Psoas muscle (tissue), 8 donors: Measurements from ENCODE around the gene PHACTR2. TPM values are rescaled to one million over a fixed set of nuclear protein-coding genes. Genes with fewer than 3 reads are reported as not detected.

Source experiments
- ATAC-seq, 4 donors: fragments of 200-7000 bp; cut with Tn5 transposase; one replicate each; pipeline ENCODE4 v1.9.1; 2020; ENCODE audit warnings: moderate library complexity in 3 of 4, mild to moderate bottlenecking in 2 of 4
- DNase-seq, 2 donors: peaks; one replicate each; pipeline ENCODE4 v3.0.0-alpha.2; 2020
- H3K27ac ChIP-seq: fragments of 200-600 bp; one replicate; pipeline ENCODE4 v1.8.0; 2022
- H3K27me3 ChIP-seq, 3 donors: fragments of 200-600 bp in 1 of 3; one replicate each; pipeline versions ENCODE4 v1.6.1 to v1.8.0; 2013 to 2022; ENCODE audit warnings: low read length in 2 of 3, mild to moderate bottlenecking in 2 of 3, moderate library complexity in 1 of 3; ENCODE audit not compliant: insufficient read depth in 3 of 3
- H3K36me3 ChIP-seq, 2 donors: fragments of 200-600 bp in 1 of 2; one replicate each; pipeline versions ENCODE4 v1.6.1 to v1.8.0; 2013 to 2022; ENCODE audit warnings: low read depth in 1 of 2, mild to moderate bottlenecking in 1 of 2, moderate library complexity in 1 of 2; ENCODE audit not compliant: insufficient read depth in 1 of 2
- H3K4me1 ChIP-seq: fragments of 200-600 bp; one replicate; pipeline ENCODE4 v1.8.0; 2022
- H3K4me3 ChIP-seq: fragments of 200-600 bp; one replicate; pipeline ENCODE4 v1.8.0; 2022; ENCODE audit warnings: mild to moderate bottlenecking
- H3K9me3 ChIP-seq: fragments of 200-600 bp; one replicate; pipeline ENCODE4 v1.8.0; 2022
- WGBS, 3 donors: extraction: QIAGEN DNeasy Blood & Tissue Kit; methylation state at CpG; one replicate each; pipeline versions ENCODE4 v1.1.6 to v1.1.7; 2013; 5-methylcytosine and 5-hydroxymethylcytosine counted together
- intact Hi-C, 2 donors: fragments of 100-400 bp; cut with DNase I; formaldehyde crosslinking; loops; one replicate each; pipeline versions ENCODE4 v1.11.0 to v1.14.2; 2022
- polyA plus RNA-seq, 3 donors: library from polyadenylated mRNA; stranded (reverse); fragments of 200-250 nt; gene quantifications; one replicate each; pipeline ENCODE4 v1.2.3, GENCODE V29; 2013
- total RNA-seq, 4 donors: library from RNA; stranded (reverse); fragmentation: NEBNext Ultra II Directional in 2 of 4; extraction: Animal tissue kit (Norgen Biotek cat#: 25700) in 2 of 4; gene quantifications; one replicate each; pipeline versions ENCODE4 v1.2.1 to v1.2.4, GENCODE V29; 2021 to 2023
- TF ChIP-seq, protein P1 (sequence below): fragments of 200-600 bp; IDR thresholded peaks from one replicate; pipeline ENCODE4 v1.8.0; 2022; ENCODE audit warnings: antibody characterized with exemption
- donor health status: healthy with polysubstance abuse.
- donor health status: DM: no; HTN: no; CAD: no; lungs with moderate emphysema.
- donor health status: Bipolar disorder and iron deficiency.
- donor health status: healthy.
- donor health status: DM: yes; HTN: yes; CAD: no.
- donor health status: DM: no; HTN: no; CAD: no.
- donor health status: DM: no; HTN: no; CAD: no.
- donor health status: DM: yes; HTN: yes; CAD: no.

Gene PHACTR2
- total and polyA plus RNA-seq, 7 donors, result 3.4 to 48.8 (median 30.0) TPM

DNA sequence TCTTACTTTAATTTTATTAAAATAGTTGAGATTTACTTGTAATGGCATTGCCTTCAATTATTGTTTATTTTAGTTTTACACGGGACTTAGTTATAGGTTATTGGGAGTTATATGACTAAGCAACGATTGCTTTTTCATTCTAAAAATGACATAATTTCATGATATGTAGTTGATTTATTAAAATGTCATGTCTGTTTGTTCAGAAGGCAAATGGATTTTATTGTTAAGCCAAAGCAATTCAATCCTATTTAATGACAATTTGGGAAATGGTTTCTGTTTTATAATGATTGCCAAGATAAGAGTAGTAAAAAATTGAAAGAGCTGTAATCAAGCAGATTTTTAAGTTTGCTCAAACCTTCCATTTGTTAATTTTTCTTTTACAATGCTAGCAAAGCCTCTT lies 74.7 kb downstream of the PHACTR2 start:
- 87 to 93% (median 89%) methylated on average over 2 of the region's 2 CpGs for WGBS, 3 donors
- Histone ChIP-seq H3K9me3 (no peaks in the 10 kb centered on the region), H3K27me3 (no peaks in the 10 kb centered on the region), H3K36me3 (peaks cover 0 to 4% of the 10 kb centered on the region in 2 donors), H3K27ac (no peak overlapping the region), H3K4me1 (no peaks in the 10 kb centered on the region), H3K4me3 (no peak overlapping the region)
- ATAC-seq, result no peak
- intact Hi-C loops, result no loop called here
- no peak for DNase-seq
- TF ChIP-seq, protein P1, sequence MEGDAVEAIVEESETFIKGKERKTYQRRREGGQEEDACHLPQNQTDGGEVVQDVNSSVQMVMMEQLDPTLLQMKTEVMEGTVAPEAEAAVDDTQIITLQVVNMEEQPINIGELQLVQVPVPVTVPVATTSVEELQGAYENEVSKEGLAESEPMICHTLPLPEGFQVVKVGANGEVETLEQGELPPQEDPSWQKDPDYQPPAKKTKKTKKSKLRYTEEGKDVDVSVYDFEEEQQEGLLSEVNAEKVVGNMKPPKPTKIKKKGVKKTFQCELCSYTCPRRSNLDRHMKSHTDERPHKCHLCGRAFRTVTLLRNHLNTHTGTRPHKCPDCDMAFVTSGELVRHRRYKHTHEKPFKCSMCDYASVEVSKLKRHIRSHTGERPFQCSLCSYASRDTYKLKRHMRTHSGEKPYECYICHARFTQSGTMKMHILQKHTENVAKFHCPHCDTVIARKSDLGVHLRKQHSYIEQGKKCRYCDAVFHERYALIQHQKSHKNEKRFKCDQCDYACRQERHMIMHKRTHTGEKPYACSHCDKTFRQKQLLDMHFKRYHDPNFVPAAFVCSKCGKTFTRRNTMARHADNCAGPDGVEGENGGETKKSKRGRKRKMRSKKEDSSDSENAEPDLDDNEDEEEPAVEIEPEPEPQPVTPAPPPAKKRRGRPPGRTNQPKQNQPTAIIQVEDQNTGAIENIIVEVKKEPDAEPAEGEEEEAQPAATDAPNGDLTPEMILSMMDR, result no peak

DNA sequence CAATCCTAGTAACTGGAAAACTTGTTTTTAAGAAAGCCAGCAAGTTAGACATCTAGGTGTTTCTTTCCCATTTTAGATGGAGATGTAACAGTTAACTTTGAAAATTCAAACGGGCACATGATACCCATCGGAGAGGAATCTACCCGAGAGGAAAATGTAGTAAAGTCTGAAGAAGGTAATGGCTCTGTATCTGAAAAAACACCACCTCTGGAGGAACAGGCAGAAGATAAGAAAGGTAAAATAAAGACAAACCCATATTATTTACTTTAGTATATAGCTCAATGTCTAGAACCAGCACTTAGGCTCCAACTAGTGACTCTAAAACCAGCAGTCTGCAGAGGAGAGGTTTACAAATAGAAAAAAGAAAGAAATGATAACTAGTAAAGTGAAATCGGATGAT lies 75.9 kb downstream of the PHACTR2 start:
- no peak for ATAC-seq
- H3K27ac ChIP-seq, result no peak overlapping the region
- intact Hi-C loops, result no loop called here
- TF ChIP-seq, protein P1, result no peak
- no peak for DNase-seq
- WGBS, 3 donors, result 58 to 70% (median 58%) methylated on average over 4 of the region's 4 CpGs
- no peaks in the 10 kb centered on the region for H3K4me1 ChIP-seq
- peaks cover 0 to 11% of the 10 kb centered on the region in 2 donors for H3K36me3 ChIP-seq
- no peaks in the 10 kb centered on the region for H3K9me3 ChIP-seq
- H3K27me3 ChIP-seq, result no peaks in the 10 kb centered on the region
- H3K4me3 ChIP-seq, result no peak overlapping the region

DNA sequence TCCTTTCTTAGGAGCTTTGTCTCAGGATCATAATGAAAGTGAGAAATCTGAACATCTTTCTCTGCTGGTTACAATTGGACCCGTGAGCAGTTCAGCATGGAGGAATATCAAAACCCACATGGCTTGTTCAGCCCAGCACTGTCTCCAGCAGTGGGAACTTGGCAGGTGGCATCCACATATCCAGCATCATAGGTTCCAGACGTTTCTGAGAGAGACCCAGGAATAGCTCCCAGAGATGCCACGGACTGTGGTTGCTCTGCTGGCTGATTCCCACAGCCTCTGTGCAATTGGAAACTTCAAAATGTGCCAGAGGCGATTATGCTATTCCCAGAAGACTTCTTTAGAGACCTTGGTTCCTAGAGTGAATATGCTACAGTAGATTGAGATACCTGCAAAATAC lies 76.4 kb downstream of the PHACTR2 start:
- no peaks in the 10 kb centered on the region for H3K27me3 ChIP-seq
- WGBS, 3 donors, result 10 to 22% (median 18%) methylated on average over 4 of the region's 4 CpGs
- H3K36me3 ChIP-seq, result peaks cover 0 to 11% of the 10 kb centered on the region in 2 donors
- no peak overlapping the region for H3K4me3 ChIP-seq
- no peak overlapping the region for H3K27ac ChIP-seq
- H3K4me1 ChIP-seq, result no peaks in the 10 kb centered on the region
- TF ChIP-seq, protein P1, result no peak
- peak in 3 of 4 donors; percentile 49 to 80 (median 75) for ATAC-seq
- intact Hi-C loops, result no loop called here
- no peak for DNase-seq
- no peaks in the 10 kb centered on the region for H3K9me3 ChIP-seq

DNA sequence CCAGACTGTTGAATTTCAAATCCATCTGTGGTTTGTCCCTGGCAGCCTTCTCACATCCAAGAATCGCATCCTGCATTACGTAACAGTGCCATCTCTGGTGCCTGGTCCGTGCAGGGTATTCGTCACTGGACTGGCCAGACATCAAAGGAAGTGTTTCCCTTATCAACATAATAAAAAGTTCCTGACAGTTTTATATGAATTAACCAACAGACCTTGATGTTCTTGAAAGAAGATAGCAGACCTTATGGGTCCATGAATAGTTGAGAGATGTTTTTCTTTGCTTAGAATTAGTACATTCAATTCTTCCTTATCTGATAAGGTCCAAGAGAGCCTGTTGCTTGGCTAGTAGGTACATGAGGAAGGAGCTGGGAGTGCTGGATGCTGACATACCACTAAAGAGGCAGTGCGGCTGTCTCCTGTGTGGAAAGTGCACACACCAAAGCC lies 77.6 kb downstream of the PHACTR2 start:
- 56 to 72% (median 60%) methylated on average over 5 of the region's 5 CpGs for WGBS, 3 donors
- no peak for DNase-seq
- peaks cover 0 to 18% of the 10 kb centered on the region in 2 donors for H3K36me3 ChIP-seq
- TF ChIP-seq, protein P1, result no peak
- intact Hi-C loops, result no loop called here
- H3K4me1 ChIP-seq, result no peaks in the 10 kb centered on the region
- H3K4me3 ChIP-seq, result no peak overlapping the region
- H3K27me3 ChIP-seq, result no peaks in the 10 kb centered on the region
- no peak overlapping the region for H3K27ac ChIP-seq
- no peak for ATAC-seq
- no peaks in the 10 kb centered on the region for H3K9me3 ChIP-seq

DNA sequence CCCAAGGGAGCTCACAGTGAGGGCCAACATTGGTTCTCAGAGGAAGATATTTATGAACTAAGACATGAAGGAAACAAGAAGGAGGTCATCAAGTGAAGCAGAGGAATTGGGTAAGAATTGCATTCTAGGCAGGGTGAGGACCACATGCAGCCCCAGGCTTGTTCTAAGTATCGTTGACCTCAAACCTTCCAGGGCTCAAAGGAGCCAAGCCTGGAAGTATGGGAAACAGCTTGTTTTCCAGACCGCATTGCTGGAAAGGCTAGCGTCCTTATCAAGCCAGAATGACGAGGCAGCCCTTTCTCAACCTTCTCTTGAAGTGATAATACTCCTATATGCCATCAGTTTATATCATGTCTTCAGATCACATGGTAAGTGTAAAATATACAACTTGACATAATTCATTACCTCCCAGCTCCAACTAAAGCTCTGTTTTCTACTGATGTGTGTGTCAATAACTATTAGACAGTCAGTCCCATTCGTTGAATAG lies 79.6 kb downstream of the PHACTR2 start:
- Histone ChIP-seq H3K27ac (no peak overlapping the region), H3K27me3 (no peaks in the 10 kb centered on the region), H3K4me1 (no peaks in the 10 kb centered on the region), H3K4me3 (no peak overlapping the region), H3K9me3 (no peaks in the 10 kb centered on the region), H3K36me3 (peaks cover 0 to 27% of the 10 kb centered on the region in 2 donors)
- no peak for ATAC-seq
- TF ChIP-seq, protein P1, result no peak
- DNase-seq, result no peak
- intact Hi-C loops, result no loop called here
- WGBS, 3 donors, result 96 to 97% (median 96%) methylated on average over 5 of the region's 5 CpGs
